Endothelial cell (in vitro differentiated cells): ENCODE data around the gene ARFGAP1. TPM values are rescaled to one million over a fixed set of nuclear protein-coding genes. Genes with fewer than 3 reads are reported as not detected.

ENCODE experiments used
- DNase-seq: peaks from one replicate; pipeline ENCODE4 v3.0.0; 2021; ENCODE audit warnings: low spot score
- H3K27ac Mint-ChIP-seq: one replicate; pipeline ENCODE4 v1.8.0; 2021; ENCODE audit warnings: mixed read lengths, inconsistent platforms; ENCODE audit not compliant: unreplicated experiment
- H3K27me3 Mint-ChIP-seq: one replicate; pipeline ENCODE4 v1.8.0; 2021; ENCODE audit warnings: mild to moderate bottlenecking, moderate library complexity, mixed read lengths, inconsistent platforms; ENCODE audit not compliant: unreplicated experiment
- H3K36me3 Mint-ChIP-seq: one replicate; pipeline ENCODE4 v1.8.0; 2021; ENCODE audit warnings: mild to moderate bottlenecking, low read depth, mixed read lengths, inconsistent platforms; ENCODE audit not compliant: unreplicated experiment
- H3K4me1 Mint-ChIP-seq: one replicate; pipeline ENCODE4 v1.8.0; 2021; ENCODE audit warnings: mild to moderate bottlenecking, mixed read lengths, inconsistent platforms; ENCODE audit not compliant: unreplicated experiment
- H3K4me3 Mint-ChIP-seq: one replicate; pipeline ENCODE4 v1.8.0; 2021; ENCODE audit warnings: mild to moderate bottlenecking, mixed read lengths, inconsistent platforms; ENCODE audit not compliant: unreplicated experiment
- H3K9me3 Mint-ChIP-seq: one replicate; pipeline ENCODE4 v1.8.0; 2021; ENCODE audit warnings: mixed read lengths, inconsistent platforms; ENCODE audit not compliant: unreplicated experiment
- total RNA-seq: library from RNA; stranded (reverse); fragmentation: NEBNext Ultra II Directional; extraction: Animal tissue kit (Norgen Biotek cat#: 25700); gene quantifications from one replicate; pipeline ENCODE4 v1.2.1, GENCODE V29; 2021; ENCODE audit not compliant: unreplicated experiment
- TF ChIP-seq, protein P1 (sequence below): fragments of 200-600 bp; sonication (generic); IDR thresholded peaks from one replicate; pipeline ENCODE4 v1.5.0; 2021; ENCODE audit warnings: antibody characterized with exemption; ENCODE audit not compliant: unreplicated experiment

The ARFGAP1 gene
- total RNA-seq, 1 donor from 2014 or later = 106 TPM

DNA sequence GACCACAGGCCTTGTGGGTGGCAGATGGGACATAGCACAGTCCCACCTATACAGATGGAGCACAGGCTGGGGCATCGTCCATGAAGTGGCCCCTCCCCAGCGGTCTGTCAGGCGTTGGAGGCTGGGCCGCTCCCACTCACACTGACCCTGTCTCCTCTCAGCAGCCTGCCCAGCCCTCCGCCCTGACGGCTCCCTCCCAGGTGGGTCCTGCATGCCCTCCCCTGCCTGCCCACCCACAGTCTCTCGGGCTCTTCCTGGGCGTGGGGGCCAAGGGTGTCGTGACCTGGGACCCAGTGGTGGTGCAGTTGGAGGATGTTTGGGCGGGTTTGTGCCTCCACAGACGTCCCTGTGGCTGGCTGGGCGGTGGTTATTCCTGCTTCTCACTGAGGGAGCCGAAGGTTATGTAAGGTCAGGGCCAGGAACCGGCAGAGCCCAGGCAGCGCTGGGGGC is 42.7 kb downstream of the ARFGAP1 start:
- no peak for DNase-seq
- H3K9me3 Mint-ChIP-seq = no peaks in the 10 kb centered on the region
- H3K4me1 Mint-ChIP-seq = no peaks in the 10 kb centered on the region
- H3K36me3 Mint-ChIP-seq = no peaks in the 10 kb centered on the region
- H3K4me3 Mint-ChIP-seq = no peak overlapping the region
- H3K27ac Mint-ChIP-seq = no peak overlapping the region
- TF ChIP-seq, protein P1, sequence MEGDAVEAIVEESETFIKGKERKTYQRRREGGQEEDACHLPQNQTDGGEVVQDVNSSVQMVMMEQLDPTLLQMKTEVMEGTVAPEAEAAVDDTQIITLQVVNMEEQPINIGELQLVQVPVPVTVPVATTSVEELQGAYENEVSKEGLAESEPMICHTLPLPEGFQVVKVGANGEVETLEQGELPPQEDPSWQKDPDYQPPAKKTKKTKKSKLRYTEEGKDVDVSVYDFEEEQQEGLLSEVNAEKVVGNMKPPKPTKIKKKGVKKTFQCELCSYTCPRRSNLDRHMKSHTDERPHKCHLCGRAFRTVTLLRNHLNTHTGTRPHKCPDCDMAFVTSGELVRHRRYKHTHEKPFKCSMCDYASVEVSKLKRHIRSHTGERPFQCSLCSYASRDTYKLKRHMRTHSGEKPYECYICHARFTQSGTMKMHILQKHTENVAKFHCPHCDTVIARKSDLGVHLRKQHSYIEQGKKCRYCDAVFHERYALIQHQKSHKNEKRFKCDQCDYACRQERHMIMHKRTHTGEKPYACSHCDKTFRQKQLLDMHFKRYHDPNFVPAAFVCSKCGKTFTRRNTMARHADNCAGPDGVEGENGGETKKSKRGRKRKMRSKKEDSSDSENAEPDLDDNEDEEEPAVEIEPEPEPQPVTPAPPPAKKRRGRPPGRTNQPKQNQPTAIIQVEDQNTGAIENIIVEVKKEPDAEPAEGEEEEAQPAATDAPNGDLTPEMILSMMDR = no peak
- H3K27me3 Mint-ChIP-seq = no peaks in the 10 kb centered on the region

DNA sequence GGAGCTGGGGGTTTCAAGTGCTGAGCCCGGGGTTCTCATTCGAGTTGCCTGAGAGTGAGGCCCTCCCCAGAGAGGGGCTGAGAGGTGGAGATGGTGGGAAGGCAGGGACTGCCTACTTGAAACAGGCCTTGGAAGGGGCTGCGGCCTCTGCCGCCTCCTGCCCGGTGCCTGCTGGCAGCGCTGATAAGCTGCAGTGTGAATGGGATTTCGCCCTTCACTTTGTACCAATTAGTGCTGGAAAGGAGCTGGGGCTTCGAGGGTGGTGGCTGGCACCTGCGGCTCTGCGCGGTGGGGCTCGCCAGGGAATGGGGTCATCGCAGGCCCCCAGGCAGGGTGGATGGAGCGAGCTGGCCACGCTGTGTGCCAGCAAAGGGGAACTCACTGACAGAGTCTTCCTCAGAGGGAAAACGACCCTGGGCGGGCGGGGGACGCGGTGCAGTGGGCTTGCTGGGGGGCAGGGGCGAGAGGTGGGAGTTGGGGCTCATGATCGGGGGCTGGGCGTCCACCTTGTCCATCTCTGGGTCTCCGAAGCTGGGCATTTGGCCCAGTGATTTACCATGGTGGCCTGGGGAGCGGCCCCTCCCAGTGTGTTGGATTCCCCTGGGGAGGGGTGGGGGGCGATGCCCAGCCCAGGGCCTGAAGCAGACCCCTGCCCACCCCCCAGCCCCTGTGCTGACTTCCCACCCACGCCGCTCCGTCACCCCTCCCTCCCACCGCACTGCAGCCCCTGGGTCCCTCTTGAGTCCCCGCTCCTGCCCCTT is 43.3 kb downstream of the ARFGAP1 start:
- no peaks in the 10 kb centered on the region for H3K9me3 Mint-ChIP-seq
- H3K36me3 Mint-ChIP-seq = no peaks in the 10 kb centered on the region
- DNase-seq = no peak
- H3K27me3 Mint-ChIP-seq = no peaks in the 10 kb centered on the region
- no peak overlapping the region for H3K27ac Mint-ChIP-seq
- no peaks in the 10 kb centered on the region for H3K4me1 Mint-ChIP-seq
- TF ChIP-seq, protein P1 = no peak
- H3K4me3 Mint-ChIP-seq = no peak overlapping the region

DNA sequence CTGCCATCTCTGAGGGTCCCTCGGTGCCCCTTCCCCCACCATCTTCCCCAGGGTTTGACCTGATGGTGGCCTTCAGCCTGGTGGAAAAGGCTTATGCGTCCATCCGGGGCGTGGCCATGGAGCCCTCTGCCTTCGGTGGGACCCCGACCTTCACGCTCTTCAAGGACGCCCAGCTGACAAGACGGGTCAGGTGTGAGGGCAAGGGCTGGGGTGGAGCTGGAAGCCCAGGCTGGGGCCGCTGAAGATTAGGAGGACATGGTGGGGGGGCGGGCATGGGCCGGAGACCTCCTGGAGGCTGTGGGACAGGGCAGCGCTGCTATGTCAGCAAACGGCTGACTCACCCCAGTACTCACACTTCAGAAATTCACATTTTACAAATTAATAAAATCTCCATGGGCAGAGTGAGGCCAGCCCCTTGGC is 43.9 kb downstream of the ARFGAP1 start:
- TF ChIP-seq, protein P1 = no peak
- no peaks in the 10 kb centered on the region for H3K27me3 Mint-ChIP-seq
- no peaks in the 10 kb centered on the region for H3K9me3 Mint-ChIP-seq
- DNase-seq = no peak
- H3K4me1 Mint-ChIP-seq = no peaks in the 10 kb centered on the region
- no peaks in the 10 kb centered on the region for H3K36me3 Mint-ChIP-seq
- H3K27ac Mint-ChIP-seq = no peak overlapping the region
- H3K4me3 Mint-ChIP-seq = no peak overlapping the region

DNA sequence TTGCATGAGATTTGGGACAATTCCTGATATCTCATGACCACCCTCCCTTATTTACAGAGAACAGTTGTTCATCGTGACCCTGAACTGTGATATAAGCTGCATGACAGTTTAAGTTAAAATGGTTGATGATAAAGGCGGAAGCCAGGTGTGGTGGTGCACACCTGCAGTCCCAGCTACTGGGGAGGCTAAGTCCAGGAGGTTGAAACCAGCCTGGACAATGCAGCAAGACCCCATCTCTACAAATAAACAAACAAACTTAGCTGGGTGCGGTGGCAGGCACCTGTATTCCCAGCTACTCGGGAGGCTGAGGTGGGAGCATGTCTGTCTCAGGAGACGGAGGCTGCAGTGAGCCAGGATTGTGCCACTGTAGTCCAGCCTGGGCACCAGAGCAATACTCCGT is 44.4 kb downstream of the ARFGAP1 start:
- H3K27ac Mint-ChIP-seq = no peak overlapping the region
- no peak for DNase-seq
- no peaks in the 10 kb centered on the region for H3K4me1 Mint-ChIP-seq
- H3K9me3 Mint-ChIP-seq = no peaks in the 10 kb centered on the region
- TF ChIP-seq, protein P1 = no peak
- no peaks in the 10 kb centered on the region for H3K36me3 Mint-ChIP-seq
- H3K27me3 Mint-ChIP-seq = no peaks in the 10 kb centered on the region
- H3K4me3 Mint-ChIP-seq = no peak overlapping the region

DNA sequence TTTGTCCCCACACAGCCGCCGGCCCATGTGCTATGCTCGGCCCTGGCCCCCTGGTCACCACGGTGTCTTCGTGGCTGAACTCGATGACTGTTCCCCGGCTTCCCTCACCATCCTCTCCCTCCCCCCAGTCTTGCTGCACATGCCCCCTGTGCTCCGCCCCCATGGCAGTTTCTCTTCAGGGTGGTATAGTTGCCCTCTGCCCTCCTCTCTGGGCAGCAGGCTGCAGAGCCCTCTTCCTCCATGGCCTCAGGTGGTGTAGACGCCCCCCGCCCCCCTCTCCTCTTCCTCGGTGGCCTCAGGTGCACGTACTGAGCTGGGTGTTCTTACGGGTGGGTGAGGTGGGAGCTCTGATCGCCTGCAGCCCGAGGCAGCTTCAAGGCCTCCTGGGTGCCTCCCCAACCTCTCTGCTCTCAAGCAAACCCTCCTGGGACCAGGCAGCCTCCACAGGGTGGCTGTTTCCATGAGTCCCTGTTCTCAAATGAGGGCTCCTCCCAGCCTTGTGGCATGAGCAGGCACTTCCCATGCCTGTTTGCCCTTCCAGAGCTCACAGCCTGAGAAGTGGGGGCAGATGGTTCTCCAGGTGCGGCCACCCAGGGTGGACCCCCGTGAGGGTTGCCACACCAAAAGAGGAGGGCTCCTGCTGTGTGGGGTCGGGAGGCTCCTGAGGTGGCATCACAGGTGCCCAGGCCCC is 45.1 kb downstream of the ARFGAP1 start:
- Mint-ChIP-seq H3K4me3 (no peak overlapping the region), H3K27ac (no peak overlapping the region), H3K9me3 (no peaks in the 10 kb centered on the region), H3K36me3 (no peaks in the 10 kb centered on the region), H3K27me3 (no peaks in the 10 kb centered on the region), H3K4me1 (no peaks in the 10 kb centered on the region)
- TF ChIP-seq, protein P1 = no peak
- DNase-seq = no peak
